GM19452 (cell line): ENCODE results near the gene HRH1.
A peak's percentile ranks its signal among the peaks of the same experiment; 100 is the strongest.

ENCODE experiments used
- ATAC-seq: cut with Tn5 transposase; IDR thresholded peaks from one replicate; pipeline ENCODE4 v1.9.1; 2021; ENCODE audit not compliant: unreplicated experiment

HRH1 gene

GRCh38 chr3:11275926-11276325, 121.6 kb downstream of the HRH1 start:
- no peak for ATAC-seq

GRCh38 chr3:11276901-11277300, 122.6 kb downstream of the HRH1 start:
- ATAC-seq, result no peak

GRCh38 chr3:11282250-11283138, 128.2 kb downstream of the HRH1 start:
- no peak for ATAC-seq

GRCh38 chr3:11283139-11283475, 128.8 kb downstream of the HRH1 start:
- no peak for ATAC-seq

GRCh38 chr3:11284011-11284410, 129.7 kb downstream of the HRH1 start:
- ATAC-seq, result no peak

GRCh38 chr3:11285471-11285870, 131.2 kb downstream of the HRH1 start:
- no peak for ATAC-seq

GRCh38 chr3:11287404-11287803, 133.1 kb downstream of the HRH1 start:
- no peak for ATAC-seq

GRCh38 chr3:11288021-11288491, 133.8 kb downstream of the HRH1 start:
- no peak for ATAC-seq

GRCh38 chr3:11288786-11289637, 134.7 kb downstream of the HRH1 start:
- peak; percentile 68 for ATAC-seq

- ATAC-seq, result no peak
Observed at GRCh38 chr3:11289864-11290263, 135.6 kb downstream of the HRH1 start.

GRCh38 chr3:11290743-11291680, 136.7 kb downstream of the HRH1 start:
- ATAC-seq, result peak; percentile 52

GRCh38 chr3:11291808-11292207, 137.5 kb downstream of the HRH1 start:
- ATAC-seq, result no peak

GRCh38 chr3:11297126-11297525, 142.8 kb downstream of the HRH1 start:
- no peak for ATAC-seq

GRCh38 chr3:11300970-11301369, 146.7 kb downstream of the HRH1 start:
- ATAC-seq, result peak; percentile 93

- ATAC-seq, result no peak
Observed at GRCh38 chr3:11302444-11302843, 148.2 kb downstream of the HRH1 start.

- ATAC-seq, result no peak
Observed at GRCh38 chr3:11304175-11304574, 149.9 kb downstream of the HRH1 start.

GRCh38 chr3:11305509-11305908, 151.2 kb downstream of the HRH1 start:
- ATAC-seq, result no peak

GRCh38 chr3:11306817-11307589, 152.7 kb downstream of the HRH1 start:
- peak; percentile 78 for ATAC-seq

GRCh38 chr3:11307830-11308432, 153.6 kb downstream of the HRH1 start:
- no peak for ATAC-seq

GRCh38 chr3:11310258-11310657, 156.0 kb downstream of the HRH1 start:
- ATAC-seq, result no peak
